ENCODE data around the gene PRRC1. TPM values are rescaled to one million over a fixed set of nuclear protein-coding genes. Genes with fewer than 3 reads are reported as not detected.
"Not testable (repeated sequence)": the region's sequence is repeated elsewhere in the genome, so short reads cannot be mapped to it uniquely, and the experiment has no call there.

The PRRC1 gene
- total RNA-seq, 4 donors from 2014 or later = 34.1 to 60.9 (median 46.3) TPM

- no peak for DNase-seq
- TF ChIP-seq POLR2A (IDR thresholded peaks at IDR 0.05) (no peak), CTCF (IDR thresholded peaks at IDR 0.05) (no peak)
- no peak overlapping the region for H3K27ac ChIP-seq
- peaks cover 0 to 15% (median 0%) of the 10 kb centered on the region in 4 donors for H3K4me1 ChIP-seq
- H3K36me3 ChIP-seq = peaks cover 0 to 32% (median 0%) of the 10 kb centered on the region in 3 donors
- no peak overlapping the region for H3K4me3 ChIP-seq
- H3K27me3 ChIP-seq = no peaks in the 10 kb centered on the region
- H3K9me3 ChIP-seq = peaks cover 0 to 7% (median 0%) of the 10 kb centered on the region in 4 donors
These were observed 3.8 kb downstream of the PRRC1 start for GRCh38 chr5:127521138-127521770.

- TF ChIP-seq POLR2A (IDR thresholded peaks at IDR 0.05) (no peak), CTCF (IDR thresholded peaks at IDR 0.05) (no peak)
- Histone ChIP-seq H3K27ac (no peak overlapping the region), H3K4me3 (no peak overlapping the region), H3K4me1 (peaks cover 0 to under 1% (median 0%) of the 10 kb centered on the region in 4 donors), H3K27me3 (no peaks in the 10 kb centered on the region), H3K36me3 (peaks cover 0 to 64% (median 0%) of the 10 kb centered on the region in 3 donors), H3K9me3 (peaks cover 0 to 7% (median 0%) of the 10 kb centered on the region in 4 donors)
- no peak for DNase-seq
These were observed 7.7 kb downstream of the PRRC1 start for GRCh38 chr5:127525181-127525580.

GRCh38 chr5:127529904-127530682 lies 12.7 kb downstream of the PRRC1 start:
- no peak overlapping the region for H3K4me3 ChIP-seq
- no peak for TF ChIP-seq CTCF (IDR thresholded peaks at IDR 0.05)
- no peak for TF ChIP-seq POLR2A (IDR thresholded peaks at IDR 0.05)
- H3K27ac ChIP-seq = no peak overlapping the region
- no peaks in the 10 kb centered on the region for H3K27me3 ChIP-seq
- peaks cover 0 to 86% (median 0%) of the 10 kb centered on the region in 3 donors for H3K36me3 ChIP-seq
- no peaks in the 10 kb centered on the region for H3K4me1 ChIP-seq
- no peaks in the 10 kb centered on the region for H3K9me3 ChIP-seq
- no peak for DNase-seq

- no peaks in the 10 kb centered on the region for H3K27me3 ChIP-seq
- no peak for TF ChIP-seq POLR2A (IDR thresholded peaks at IDR 0.05)
- TF ChIP-seq CTCF (IDR thresholded peaks at IDR 0.05) = peak in 3 of 6 experiments; percentile 3 to 22 (median 8)
- no peak for DNase-seq
- H3K4me3 ChIP-seq = no peak overlapping the region
- peaks cover 0 to 72% (median 0%) of the 10 kb centered on the region in 3 donors for H3K36me3 ChIP-seq
- H3K27ac ChIP-seq = no peak overlapping the region
- H3K4me1 ChIP-seq = no peaks in the 10 kb centered on the region
- no peaks in the 10 kb centered on the region for H3K9me3 ChIP-seq
These were observed 19.2 kb downstream of the PRRC1 start for GRCh38 chr5:127536687-127537086.

GRCh38 chr5:127540553-127540952 lies 23.1 kb downstream of the PRRC1 start:
- H3K27me3 ChIP-seq, H3K4me3 ChIP-seq: not testable (repeated sequence)
- peaks cover 0 to 48% (median 0%) of the 10 kb centered on the region in 3 donors for H3K36me3 ChIP-seq

GRCh38 chr5:127545249-127545648 lies 27.8 kb downstream of the PRRC1 start:
- H3K4me1 ChIP-seq, H3K27ac ChIP-seq, H3K4me3 ChIP-seq, H3K9me3 ChIP-seq, DNase-seq, H3K27me3 ChIP-seq: not testable (repeated sequence)
- H3K36me3 ChIP-seq = peaks cover 0 to 41% (median 0%) of the 10 kb centered on the region in 3 donors

More at GRCh38 chr5:127540553-127540952, 23.1 kb downstream of the PRRC1 start:
- not testable (repeated sequence) for DNase-seq, H3K9me3 ChIP-seq, H3K4me1 ChIP-seq, H3K27ac ChIP-seq

Measured in Peyer's patch (tissue), 4 donors.